Right renal pelvis (tissue), 4 donors: ENCODE data around the gene CFAP157. TPM values are rescaled to one million over a fixed set of nuclear protein-coding genes. Genes with fewer than 3 reads are reported as not detected.

Experiments used
- DNase-seq, 4 donors: peaks; one replicate each; pipeline ENCODE4 v3.0.0-alpha.2; 2013; ENCODE audit warnings: low read depth in 4 of 4, low spot score in 3 of 4, missing footprints in 1 of 4
- polyA plus RNA-seq, 4 donors: library from polyadenylated mRNA; unstranded; fragments of 120-200 nt; gene quantifications; one replicate each; pipeline ENCODE4 v1.2.1, GENCODE V29; 2013; ENCODE audit not compliant: insufficient read length in 4 of 4

The CFAP157 gene
- polyA plus RNA-seq, 4 donors, result 3.8 to 5.7 (median 4.8) TPM

- no peak for DNase-seq
These were observed 14.7 kb upstream of the CFAP157 start for GRCh38 chr9:127692071-127692470.

- no peak for DNase-seq
These were observed 13.6 kb upstream of the CFAP157 start for GRCh38 chr9:127693143-127693542.

- no peak for DNase-seq
These were observed 13.1 kb upstream of the CFAP157 start for GRCh38 chr9:127693697-127694096.

GRCh38 chr9:127694890-127695720 lies 11.7 kb upstream of the CFAP157 start:
- DNase-seq, result no peak

GRCh38 chr9:127697575-127697974 lies 9.2 kb upstream of the CFAP157 start:
- DNase-seq, result no peak

- no peak for DNase-seq
These were observed 8.4 kb upstream of the CFAP157 start for GRCh38 chr9:127698386-127698785.

GRCh38 chr9:127698985-127699670 lies 7.7 kb upstream of the CFAP157 start:
- peak; percentile 78 to 93 (median 92) for DNase-seq

GRCh38 chr9:127700140-127700539 lies 6.6 kb upstream of the CFAP157 start:
- no peak for DNase-seq

- DNase-seq, result no peak
These were observed 6.1 kb upstream of the CFAP157 start for GRCh38 chr9:127700594-127701255.

GRCh38 chr9:127703289-127703946 lies 3.4 kb upstream of the CFAP157 start:
- DNase-seq, result no peak

- DNase-seq, result no peak
These were observed 1.0 kb upstream of the CFAP157 start for GRCh38 chr9:127705577-127706379.

- DNase-seq, result no peak
These were observed 978 bp downstream of the CFAP157 start for GRCh38 chr9:127707766-127708165.

- no peak for DNase-seq
These were observed 2.3 kb downstream of the CFAP157 start for GRCh38 chr9:127708952-127709587.

GRCh38 chr9:127710204-127710783 lies 3.5 kb downstream of the CFAP157 start:
- no peak for DNase-seq

GRCh38 chr9:127711226-127711701 lies 4.5 kb downstream of the CFAP157 start:
- no peak for DNase-seq

- DNase-seq, result no peak
These were observed 5.1 kb downstream of the CFAP157 start for GRCh38 chr9:127711831-127712274.

GRCh38 chr9:127712371-127712770 lies 5.6 kb downstream of the CFAP157 start:
- DNase-seq, result no peak

GRCh38 chr9:127712867-127713266 lies 6.1 kb downstream of the CFAP157 start:
- DNase-seq, result no peak
